Measurements from ENCODE around the gene KYNU. TPM values are rescaled to one million over a fixed set of nuclear protein-coding genes. Genes with fewer than 3 reads are reported as not detected.

Gene KYNU
- total RNA-seq, 1 experiment from 2014 or later: 55.7 TPM

DNA sequence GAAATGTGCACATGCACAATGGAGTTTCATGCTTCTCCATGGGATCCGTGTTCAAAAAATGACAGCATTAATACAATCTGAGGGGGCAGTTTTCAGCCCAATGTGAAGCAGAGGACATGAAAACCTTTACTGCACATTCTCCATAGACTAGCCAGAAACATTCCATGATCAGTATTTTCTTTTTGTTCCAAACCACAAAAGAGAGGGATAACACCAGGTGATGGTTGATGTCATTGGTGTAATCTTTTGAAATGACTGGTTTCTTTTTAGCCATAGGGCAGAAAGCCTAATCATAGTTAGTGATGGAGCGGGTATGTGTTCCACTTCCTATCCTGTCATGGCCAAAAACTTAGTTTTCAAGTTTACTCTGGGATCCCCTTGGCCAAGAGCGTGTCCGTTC, 1.8 kb upstream of the KYNU start:
- ChIA-PET POLR2A (ENCODE audit: unreplicated experiment) (interaction anchor here (0.7 kb wide), 1 partner anchor 69 kb away, joined by 5 read pairs; no protein-coding TSS in a partner anchor), CTCF (no interaction called here)
- Histone ChIP-seq H3K4me1 (replicated peaks; ENCODE audit: insufficient read depth) (peaks cover 48% of the 10 kb centered on the region), H3K9me2 (ENCODE audit: insufficient read depth) (no peaks in the 10 kb centered on the region), H3K4me2 (no peak overlapping the region), H4K20me1 (ENCODE audit: insufficient read depth) (no peaks in the 10 kb centered on the region), H3K79me2 (ENCODE audit: low read depth) (no peaks in the 10 kb centered on the region), H3K36me3 (ENCODE audit: low read depth) (peaks cover 18% of the 10 kb centered on the region; the same call in 1 of the 2 replicates), H3F3A (ENCODE audit: insufficient read depth, low read depth) (peaks cover 36% of the 10 kb centered on the region), H2AFZ (no peak overlapping the region; the same call in 1 of the 2 replicates), H3K27ac (peak overlapping the region; percentile 100), H3K9me3 (ENCODE audit: insufficient read depth, low read depth) (peaks cover 27% of the 10 kb centered on the region), H3K27me3 (ENCODE audit: insufficient read depth, low read depth) (no peaks in the 10 kb centered on the region), H3K4me3 (no peak overlapping the region)
- BruUV-seq (replicated peaks): no TSS peak
- no peak for DNase-seq
- intact Hi-C loops (cut with micrococcal nuclease; ENCODE audit: unreplicated experiment): loop anchor here (2.0 to 5.0 kb wide), 5 partner anchors 23 to 685 kb away; no protein-coding TSS in a partner anchor
- TF ChIP-seq CTCF (conservative IDR thresholded peaks at IDR 0.05) (no peak), EZH2 (IDR thresholded peaks at IDR 0.05; ENCODE audit: low read depth) (no peak)

DNA sequence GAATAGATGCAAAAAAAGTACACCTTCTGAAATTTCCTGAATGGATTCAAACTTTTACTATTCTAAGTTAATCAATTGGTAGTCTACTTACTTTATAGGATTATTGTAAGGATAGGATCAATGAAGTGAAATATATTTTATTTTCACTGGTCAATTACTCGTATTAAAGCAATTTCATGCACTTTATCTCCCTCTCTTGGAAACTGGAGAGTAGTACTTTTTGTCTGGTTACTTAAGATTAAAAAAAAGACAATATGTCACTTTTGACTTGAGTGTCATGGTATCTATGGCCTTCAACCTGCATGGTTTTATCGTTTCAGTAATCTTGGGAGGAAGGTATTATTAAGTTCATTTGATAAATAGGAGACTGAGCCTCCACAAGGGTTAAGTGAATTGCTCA, 1.0 kb upstream of the KYNU start:
- Histone ChIP-seq H3K36me3 (ENCODE audit: low read depth) (peaks cover 17% of the 10 kb centered on the region; the same call in 1 of the 2 replicates), H3F3A (ENCODE audit: insufficient read depth, low read depth) (peaks cover 36% of the 10 kb centered on the region), H2AFZ (no peak overlapping the region), H3K4me1 (replicated peaks; ENCODE audit: insufficient read depth) (peaks cover 49% of the 10 kb centered on the region), H3K27me3 (ENCODE audit: insufficient read depth, low read depth) (no peaks in the 10 kb centered on the region), H3K4me2 (no peak overlapping the region), H3K9me2 (ENCODE audit: insufficient read depth) (no peaks in the 10 kb centered on the region), H4K20me1 (ENCODE audit: insufficient read depth) (no peaks in the 10 kb centered on the region), H3K9me3 (ENCODE audit: insufficient read depth, low read depth) (peaks cover 34% of the 10 kb centered on the region), H3K79me2 (ENCODE audit: low read depth) (no peaks in the 10 kb centered on the region), H3K27ac (peak overlapping the region; percentile 100; the same call in 1 of the 2 replicates), H3K4me3 (no peak overlapping the region)
- no TSS peak for BruUV-seq (replicated peaks)
- POLR2A ChIA-PET (ENCODE audit: unreplicated experiment): no interaction called here
- intact Hi-C loops (cut with micrococcal nuclease; ENCODE audit: unreplicated experiment): loop anchor here (5.0 kb wide), 3 partner anchors 64 to 194 kb away; no protein-coding TSS in a partner anchor
- TF ChIP-seq CTCF (conservative IDR thresholded peaks at IDR 0.05): no peak
- TF ChIP-seq EZH2 (IDR thresholded peaks at IDR 0.05; ENCODE audit: low read depth): no peak
- DNase-seq: no peak
- CTCF ChIA-PET: no interaction called here

DNA sequence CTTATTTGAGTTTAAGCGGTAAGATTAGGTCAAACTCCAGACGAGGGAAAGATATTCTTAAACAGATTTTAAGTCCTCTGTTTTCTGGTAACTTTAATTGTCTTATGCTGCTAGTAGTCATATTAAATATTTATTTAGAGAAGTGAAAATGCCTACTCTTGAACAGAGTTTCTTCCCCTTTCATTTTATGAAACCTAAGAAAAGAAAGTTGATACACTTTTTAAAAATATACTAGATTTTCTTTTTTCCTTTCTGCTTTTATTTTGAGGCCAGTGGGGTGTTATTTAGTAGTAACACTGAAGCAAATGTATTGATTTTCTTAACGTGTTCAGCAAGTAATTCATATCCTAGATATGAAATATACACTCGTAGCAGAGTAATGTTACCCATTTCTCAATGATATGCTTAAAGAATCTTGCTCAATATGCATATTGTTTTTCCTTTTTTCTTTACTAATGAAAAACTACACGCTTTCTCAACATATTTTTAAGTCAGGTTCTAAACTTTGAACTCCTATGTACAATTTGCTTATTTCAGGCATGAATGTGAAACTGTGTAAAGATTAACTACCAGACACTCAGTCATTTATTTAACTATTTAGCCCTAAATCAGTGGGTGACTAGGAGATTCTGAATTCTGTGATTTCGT, 691 bp downstream of the KYNU start:
- H3F3A ChIP-seq (ENCODE audit: insufficient read depth, low read depth): peaks cover 24% of the 10 kb centered on the region
- H4K20me1 ChIP-seq (ENCODE audit: insufficient read depth): no peaks in the 10 kb centered on the region
- H2AFZ ChIP-seq: no peak overlapping the region
- H3K4me3 ChIP-seq: no peak overlapping the region
- POLR2A ChIA-PET (ENCODE audit: unreplicated experiment): no interaction called here
- H3K9me2 ChIP-seq (ENCODE audit: insufficient read depth): no peaks in the 10 kb centered on the region
- CTCF ChIA-PET: no interaction called here
- no TSS peak for BruUV-seq (replicated peaks)
- peaks cover 10% of the 10 kb centered on the region; the same call in 1 of the 2 replicates for H3K36me3 ChIP-seq (ENCODE audit: low read depth)
- no peaks in the 10 kb centered on the region for H3K27me3 ChIP-seq (ENCODE audit: insufficient read depth, low read depth)
- no peak for TF ChIP-seq EZH2 (IDR thresholded peaks at IDR 0.05; ENCODE audit: low read depth)
- TF ChIP-seq CTCF (conservative IDR thresholded peaks at IDR 0.05): no peak
- peaks cover 34% of the 10 kb centered on the region for H3K4me1 ChIP-seq (replicated peaks; ENCODE audit: insufficient read depth)
- H3K27ac ChIP-seq: no peak overlapping the region
- H3K79me2 ChIP-seq (ENCODE audit: low read depth): no peaks in the 10 kb centered on the region
- no peak overlapping the region for H3K4me2 ChIP-seq
- no peak for DNase-seq
- intact Hi-C loops (cut with micrococcal nuclease; ENCODE audit: unreplicated experiment): loop anchor here (5.0 kb wide), 3 partner anchors 66 to 196 kb away; no protein-coding TSS in a partner anchor
- H3K9me3 ChIP-seq (ENCODE audit: insufficient read depth, low read depth): peaks cover 38% of the 10 kb centered on the region

Data from PC-9 (cell line).